HUES48 (cell line): ENCODE results near the gene SSNA1.
A peak's percentile ranks its signal among the peaks of the same experiment; 100 is the strongest.

Source experiments
- H3K27ac ChIP-seq: one replicate; pipeline ENCODE4 v1.7.0; 2013; ENCODE audit warnings: low read depth, low read length, inconsistent platforms
- H3K27me3 ChIP-seq: 2 replicates; pipeline ENCODE4 v1.6.1; 2013; ENCODE audit warnings: mild to moderate bottlenecking, low read length; ENCODE audit not compliant: control insufficient read depth, insufficient read depth
- H3K36me3 ChIP-seq: 2 replicates; pipeline ENCODE4 v1.6.1; 2013; ENCODE audit warnings: low read length; ENCODE audit not compliant: control insufficient read depth, insufficient read depth
- H3K4me1 ChIP-seq: 2 replicates; pipeline ENCODE4 v1.6.1; 2013; ENCODE audit warnings: mild to moderate bottlenecking, low read length; ENCODE audit not compliant: control insufficient read depth, insufficient read depth
- H3K4me3 ChIP-seq: 2 replicates; pipeline ENCODE4 v1.5.1; 2013; ENCODE audit warnings: mild to moderate bottlenecking, low read depth, low read length
- H3K9ac ChIP-seq: 2 replicates; pipeline ENCODE4 v1.6.1; 2013; ENCODE audit warnings: mild to moderate bottlenecking, low read depth, low read length, moderate library complexity
- H3K9me3 ChIP-seq: 2 replicates; pipeline ENCODE4 v1.6.1; 2013; ENCODE audit warnings: low read length; ENCODE audit not compliant: control insufficient read depth, insufficient read depth

The SSNA1 gene

GRCh38 chr9:137188490-137189296, at the start of gene SSNA1, which contains the start of gene ANAPC2:
Gene SSNA1, plus strand, starts transcription at chr9:137188676. Its CDS starts 51 bp downstream, at chr9:137188727.
Gene ANAPC2, minus strand, starts transcription at chr9:137188560. Its CDS starts 28 bp downstream, at chr9:137188532.
- peaks cover 53% of the 10 kb centered on the region for H3K36me3 ChIP-seq
- H3K4me1 ChIP-seq = no peaks in the 10 kb centered on the region
- H3K27ac ChIP-seq = peak within 1 kb of the TSS; percentile 93
- peak within 1 kb of the TSS; percentile 74 for H3K9ac ChIP-seq
- H3K27me3 ChIP-seq = no peaks in the 10 kb centered on the region
- H3K9me3 ChIP-seq = no peaks in the 10 kb centered on the region
- H3K4me3 ChIP-seq = peak within 1 kb of the TSS; percentile 87

- peak within 1 kb of the TSS; percentile 27 for H3K4me3 ChIP-seq
- H3K4me1 ChIP-seq = peaks cover 4% of the 10 kb centered on the region; the same call in 1 of the 2 replicates
- H3K9me3 ChIP-seq = no peaks in the 10 kb centered on the region
- peaks cover 80% of the 10 kb centered on the region for H3K27me3 ChIP-seq
- no peak within 1 kb of the TSS for H3K9ac ChIP-seq
- no peaks in the 10 kb centered on the region for H3K36me3 ChIP-seq
- no peak within 1 kb of the TSS for H3K27ac ChIP-seq
Measured at GRCh38 chr9:137138722-137139467, 49.6 kb upstream of the SSNA1 start, which contains the start of gene GRIN1. Gene GRIN1, plus strand, starts transcription at chr9:137139154. Its CDS starts 333 bp downstream, at chr9:137139487.

- H3K9me3 ChIP-seq = no peaks in the 10 kb centered on the region
- no peak overlapping the region for H3K9ac ChIP-seq
- no peak overlapping the region for H3K27ac ChIP-seq
- no peak overlapping the region for H3K4me3 ChIP-seq
- H3K4me1 ChIP-seq = peaks cover 4% of the 10 kb centered on the region; the same call in 1 of the 2 replicates
- peaks cover 81% of the 10 kb centered on the region for H3K27me3 ChIP-seq
- no peaks in the 10 kb centered on the region for H3K36me3 ChIP-seq
Measured at GRCh38 chr9:137139468-137140150, 48.9 kb upstream of the SSNA1 start.

- Histone ChIP-seq H3K9me3 (no peaks in the 10 kb centered on the region), H3K27ac (no peak overlapping the region), H3K9ac (no peak overlapping the region), H3K27me3 (peaks cover 81% of the 10 kb centered on the region), H3K4me1 (peaks cover 4% of the 10 kb centered on the region; the same call in 1 of the 2 replicates), H3K4me3 (no peak overlapping the region), H3K36me3 (no peaks in the 10 kb centered on the region)
Measured at GRCh38 chr9:137140151-137141012, 48.1 kb upstream of the SSNA1 start.

GRCh38 chr9:137141050-137141810, 47.2 kb upstream of the SSNA1 start:
- H3K4me3 ChIP-seq = no peak overlapping the region
- no peak overlapping the region for H3K9ac ChIP-seq
- no peak overlapping the region for H3K27ac ChIP-seq
- H3K9me3 ChIP-seq = no peaks in the 10 kb centered on the region
- H3K4me1 ChIP-seq = peaks cover 4% of the 10 kb centered on the region; the same call in 1 of the 2 replicates
- no peaks in the 10 kb centered on the region for H3K36me3 ChIP-seq
- H3K27me3 ChIP-seq = peaks cover 79% of the 10 kb centered on the region

GRCh38 chr9:137141976-137142936, 46.2 kb upstream of the SSNA1 start:
- no peaks in the 10 kb centered on the region for H3K9me3 ChIP-seq
- no peak overlapping the region for H3K4me3 ChIP-seq
- H3K9ac ChIP-seq = no peak overlapping the region
- H3K27ac ChIP-seq = no peak overlapping the region
- H3K36me3 ChIP-seq = no peaks in the 10 kb centered on the region
- H3K4me1 ChIP-seq = peaks cover 4% of the 10 kb centered on the region; the same call in 1 of the 2 replicates
- peaks cover 69% of the 10 kb centered on the region for H3K27me3 ChIP-seq

- no peaks in the 10 kb centered on the region for H3K9me3 ChIP-seq
- no peaks in the 10 kb centered on the region for H3K36me3 ChIP-seq
- peaks cover 3% of the 10 kb centered on the region; the same call in 1 of the 2 replicates for H3K4me1 ChIP-seq
- H3K27ac ChIP-seq = no peak overlapping the region
- no peak overlapping the region for H3K9ac ChIP-seq
- no peak overlapping the region for H3K4me3 ChIP-seq
- H3K27me3 ChIP-seq = peaks cover 57% of the 10 kb centered on the region
Measured at GRCh38 chr9:137143459-137143858, 45.0 kb upstream of the SSNA1 start.

GRCh38 chr9:137145731-137146526, 42.5 kb upstream of the SSNA1 start:
- Histone ChIP-seq H3K36me3 (no peaks in the 10 kb centered on the region), H3K9ac (no peak overlapping the region), H3K4me3 (no peak overlapping the region), H3K27me3 (peaks cover 33% of the 10 kb centered on the region), H3K4me1 (no peaks in the 10 kb centered on the region), H3K9me3 (no peaks in the 10 kb centered on the region), H3K27ac (no peak overlapping the region)
